ENCODE measurements around the gene CDK18. TPM values are rescaled to one million over a fixed set of nuclear protein-coding genes. Genes with fewer than 3 reads are reported as not detected.

Gene CDK18
- total RNA-seq, 1 experiment from 2014 or later = 38.5 TPM

DNA sequence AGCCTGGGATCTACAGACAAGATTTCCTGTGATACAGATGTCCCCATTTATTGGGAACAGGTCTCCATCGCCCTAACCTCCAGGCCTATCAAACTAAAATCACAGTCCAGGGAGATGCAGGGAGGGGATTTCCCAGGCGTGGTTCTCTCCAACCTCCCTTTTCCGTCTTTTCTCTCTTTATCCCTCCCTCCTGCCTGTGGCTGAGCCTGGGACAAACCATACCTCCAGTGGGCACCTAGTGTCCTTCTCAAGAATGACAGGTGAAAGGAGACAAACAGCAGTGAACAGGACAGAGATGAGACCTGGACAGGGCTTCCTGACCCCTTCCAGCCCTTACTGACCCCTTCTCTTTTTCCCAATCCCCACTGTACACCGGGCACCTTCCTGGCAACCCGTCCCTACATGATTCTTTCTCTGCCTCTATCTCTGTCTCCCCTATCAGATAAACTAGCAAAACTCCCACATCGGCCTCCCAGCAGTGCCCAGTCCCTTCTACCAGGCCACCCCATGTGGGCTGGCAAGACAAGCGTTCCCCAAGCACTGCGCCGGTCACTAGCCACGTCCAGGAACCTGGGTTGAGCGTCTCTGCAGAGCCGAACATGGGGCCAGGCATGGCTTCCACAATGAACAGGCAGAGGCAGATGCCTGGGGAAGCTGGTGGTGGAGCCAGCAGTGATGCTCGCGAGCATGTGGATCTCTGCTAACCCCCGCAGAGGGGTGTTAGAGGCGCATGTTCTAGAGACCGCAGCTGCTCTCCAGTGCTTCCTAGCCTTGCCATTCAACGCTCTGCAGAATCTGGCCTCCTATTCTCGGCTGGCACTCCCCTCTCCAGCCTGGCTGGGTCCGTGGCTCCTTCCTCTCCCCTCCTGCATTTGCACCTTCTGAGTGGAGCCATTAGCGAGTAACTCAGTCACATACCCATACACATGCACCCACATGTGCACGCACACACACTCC lies 72.6 kb downstream of the CDK18 start:
- Histone ChIP-seq H3K79me1 (ENCODE audit: insufficient read depth, low read depth, low read length, poor library complexity, severe bottlenecking) (no peaks in the 10 kb centered on the region), H2BK120ac (ENCODE audit: low read depth, low read length, poor library complexity, severe bottlenecking) (no peak overlapping the region)
- H3K27ac Mint-ChIP-seq = no peak overlapping the region; a peak in 1 of 7 replicates

More for the DNA sequence above, 72.6 kb downstream of the CDK18 start:
- no peaks in the 10 kb centered on the region for H3K36me3 Mint-ChIP-seq (ENCODE audit: insufficient read depth in 1 of 3, low read depth in 3 of 3)
- peaks cover 76% of the 10 kb centered on the region for H3K27me3 Mint-ChIP-seq (ENCODE audit: low read depth)
- TF ChIP-seq, protein P1, sequence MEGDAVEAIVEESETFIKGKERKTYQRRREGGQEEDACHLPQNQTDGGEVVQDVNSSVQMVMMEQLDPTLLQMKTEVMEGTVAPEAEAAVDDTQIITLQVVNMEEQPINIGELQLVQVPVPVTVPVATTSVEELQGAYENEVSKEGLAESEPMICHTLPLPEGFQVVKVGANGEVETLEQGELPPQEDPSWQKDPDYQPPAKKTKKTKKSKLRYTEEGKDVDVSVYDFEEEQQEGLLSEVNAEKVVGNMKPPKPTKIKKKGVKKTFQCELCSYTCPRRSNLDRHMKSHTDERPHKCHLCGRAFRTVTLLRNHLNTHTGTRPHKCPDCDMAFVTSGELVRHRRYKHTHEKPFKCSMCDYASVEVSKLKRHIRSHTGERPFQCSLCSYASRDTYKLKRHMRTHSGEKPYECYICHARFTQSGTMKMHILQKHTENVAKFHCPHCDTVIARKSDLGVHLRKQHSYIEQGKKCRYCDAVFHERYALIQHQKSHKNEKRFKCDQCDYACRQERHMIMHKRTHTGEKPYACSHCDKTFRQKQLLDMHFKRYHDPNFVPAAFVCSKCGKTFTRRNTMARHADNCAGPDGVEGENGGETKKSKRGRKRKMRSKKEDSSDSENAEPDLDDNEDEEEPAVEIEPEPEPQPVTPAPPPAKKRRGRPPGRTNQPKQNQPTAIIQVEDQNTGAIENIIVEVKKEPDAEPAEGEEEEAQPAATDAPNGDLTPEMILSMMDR (conservative IDR thresholded peaks at IDR 0.05) = no peak
- Histone ChIP-seq H3K79me2 (ENCODE audit: insufficient read depth, low read length) (no peaks in the 10 kb centered on the region), H4K8ac (replicated peaks; ENCODE audit: insufficient read length, low read depth, low read length) (peak overlapping the region; percentile 22), H3K9me3 (ENCODE audit: control insufficient read depth, low read depth, low read length) (no peaks in the 10 kb centered on the region), H2BK20ac (ENCODE audit: low read depth, low read length, poor library complexity, severe bottlenecking) (no peak overlapping the region), H2BK5ac (ENCODE audit: insufficient read length, low read length) (no peak overlapping the region), H3K18ac (ENCODE audit: insufficient read length, low read depth, low read length) (no peak overlapping the region), H2AK5ac (ENCODE audit: insufficient read length, low read length) (no peak overlapping the region), H4K5ac (ENCODE audit: insufficient read length, low read depth, low read length) (no peak overlapping the region), H3K27ac (ENCODE audit: insufficient read length, low read depth, low read length) (no peak overlapping the region), H2BK15ac (ENCODE audit: low read depth, low read length) (no peak overlapping the region), H2AFZ (ENCODE audit: low read length) (no peak overlapping the region), H3K4me1 (ENCODE audit: insufficient read depth, low read length) (no peaks in the 10 kb centered on the region; the same call in 1 of the 2 replicates), H3K56ac (ENCODE audit: insufficient read length, low read depth, low read length) (no peak overlapping the region), H3K4ac (ENCODE audit: low read depth, low read length) (no peak overlapping the region), H4K20me1 (ENCODE audit: control insufficient read depth, insufficient read depth, insufficient read length) (no peaks in the 10 kb centered on the region), H3K27me3 (ENCODE audit: insufficient read depth, low read length) (no peaks in the 10 kb centered on the region; the same call in 1 of the 2 replicates), H2BK12ac (ENCODE audit: insufficient read length, low read depth, low read length) (no peak overlapping the region), H4K91ac (ENCODE audit: insufficient read length, low read depth, low read length) (no peak overlapping the region), H3K4me2 (ENCODE audit: insufficient read depth, insufficient read length, low read length) (no peak overlapping the region), H3K23ac (ENCODE audit: insufficient read length, low read depth, low read length) (no peak overlapping the region), H3K14ac (ENCODE audit: insufficient read depth, low read length) (no peak overlapping the region; the same call in 1 of the 2 replicates), H3K9ac (ENCODE audit: extremely low read depth, insufficient read length, low read length) (no peak overlapping the region), H3T11ph (ENCODE audit: low read length) (no peak overlapping the region), H3K23me2 (ENCODE audit: insufficient read length, low read depth, low read length, poor library complexity, severe bottlenecking) (no peaks in the 10 kb centered on the region)
- DNase-seq = peak; percentile 27
- WGBS (ENCODE audit: extremely low coverage, insufficient read length, low lambda C conversion rate) = no CpG with 5 or more reads among the region's 22 CpGs
- peaks cover 22 to 31% of the 10 kb centered on the region in 2 experiments for H3K4me1 Mint-ChIP-seq
- no peaks in the 10 kb centered on the region for H3K9me3 Mint-ChIP-seq
- H3K4me3 Mint-ChIP-seq = no peak overlapping the region; a peak in 1 of 5 replicates
